NCI-H1930 (cell line): ENCODE results near the gene PLCL1.

Source experiments
- DNase-seq, 2 experiments: peaks; one replicate each; lab custom pipeline; 2025; lab: John Stamatoyannopoulos, UW

Gene PLCL1

DNA sequence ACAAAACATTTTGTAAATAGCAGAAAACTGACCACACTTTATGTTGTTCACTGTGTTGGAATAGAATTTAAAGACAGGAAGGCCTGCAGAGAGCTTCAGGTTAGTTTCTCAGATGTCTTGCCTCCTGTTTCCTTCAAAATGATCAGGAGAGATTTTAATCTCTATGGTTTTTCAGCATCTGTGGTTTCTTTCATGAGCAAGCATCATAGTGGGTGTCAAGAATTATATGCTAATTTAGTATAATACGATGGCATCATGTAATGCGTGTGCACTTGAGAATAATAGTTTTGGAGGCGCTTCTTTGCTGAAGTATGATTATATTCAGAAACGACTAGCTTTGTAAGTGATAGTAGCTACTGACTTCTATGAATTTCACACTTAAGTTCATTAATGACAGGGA lies 149.9 kb downstream of the PLCL1 start:
- no peak for DNase-seq

DNA sequence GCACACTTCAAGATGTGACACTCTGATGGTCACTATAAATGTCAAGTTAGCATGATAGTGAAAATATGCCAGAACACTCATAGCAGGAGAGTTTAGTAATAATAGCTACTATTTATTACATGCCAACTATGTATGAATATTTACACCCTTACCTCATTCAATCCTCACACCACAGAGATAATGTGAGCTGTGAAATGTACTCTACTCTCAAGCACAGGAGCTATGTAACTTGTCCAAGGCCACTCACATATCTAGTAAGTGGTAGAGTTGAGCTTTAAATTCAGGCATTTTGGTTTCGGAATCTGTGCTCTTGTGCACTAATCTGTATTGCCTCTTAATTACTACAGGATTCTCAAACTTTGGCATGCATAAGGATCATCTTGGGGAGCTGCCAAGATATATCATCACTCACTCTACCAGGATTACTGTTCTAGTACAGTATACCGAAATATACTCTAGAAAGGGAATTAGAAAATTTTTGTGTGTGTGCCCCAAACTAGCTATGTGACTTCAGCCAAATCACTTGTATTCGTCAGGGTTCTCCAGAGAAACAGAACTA lies 154.3 kb downstream of the PLCL1 start:
- DNase-seq = no peak

DNA sequence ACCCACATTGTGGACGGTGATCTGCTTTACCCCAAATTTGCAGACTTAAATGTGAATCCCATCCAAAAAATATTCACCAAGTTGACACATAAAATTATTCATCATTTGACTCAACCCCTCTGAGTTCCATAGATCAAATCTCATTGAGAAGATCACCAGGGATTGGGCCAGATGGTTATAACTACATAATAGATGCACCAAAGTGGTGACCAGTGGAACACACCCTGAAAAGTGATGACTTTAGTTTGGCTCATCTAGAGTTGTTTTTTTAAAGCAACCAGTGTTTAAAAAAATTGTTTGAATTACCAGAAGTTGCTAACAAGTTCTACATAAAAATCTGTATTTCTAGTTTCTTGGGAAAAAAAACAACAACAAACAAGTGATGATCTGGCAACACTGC lies 155.0 kb downstream of the PLCL1 start:
- DNase-seq = no peak

DNA sequence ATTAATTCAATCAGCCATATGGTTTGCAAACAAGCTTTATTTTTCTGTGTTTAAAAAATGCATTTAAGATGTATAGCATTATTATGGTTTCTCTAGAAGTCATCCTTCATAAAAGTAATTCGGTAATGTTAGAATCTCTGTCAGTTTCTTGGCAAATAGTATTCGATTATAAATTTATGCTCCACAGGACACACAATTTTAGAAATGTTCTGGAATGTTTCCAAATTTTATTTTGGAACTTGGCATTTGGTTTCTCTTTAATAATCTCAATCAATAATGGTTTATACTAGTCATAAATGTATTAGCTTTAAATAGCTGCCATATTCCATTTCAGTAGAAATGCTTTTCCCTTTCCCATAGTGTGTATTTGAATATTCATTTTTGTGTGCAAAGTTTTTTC lies 156.4 kb downstream of the PLCL1 start:
- no peak for DNase-seq

DNA sequence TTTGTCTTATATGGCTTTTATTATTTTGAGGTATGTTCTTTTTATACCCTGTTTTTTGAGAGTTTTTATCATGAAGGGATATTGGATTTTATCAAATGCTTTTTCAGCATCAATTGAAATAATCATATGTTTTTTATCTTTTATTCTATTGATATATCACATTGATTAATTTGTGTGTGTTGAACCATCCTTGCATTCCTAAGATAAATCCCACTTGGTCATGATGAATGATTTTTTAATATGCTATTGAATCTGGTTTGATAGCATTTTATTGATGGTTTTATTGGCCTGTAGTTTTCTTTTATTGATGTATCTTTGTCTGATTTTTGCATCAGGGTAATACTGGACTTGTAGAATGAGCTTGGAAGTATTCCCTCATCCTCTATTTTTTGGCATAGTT lies 160.3 kb downstream of the PLCL1 start:
- no peak for DNase-seq

DNA sequence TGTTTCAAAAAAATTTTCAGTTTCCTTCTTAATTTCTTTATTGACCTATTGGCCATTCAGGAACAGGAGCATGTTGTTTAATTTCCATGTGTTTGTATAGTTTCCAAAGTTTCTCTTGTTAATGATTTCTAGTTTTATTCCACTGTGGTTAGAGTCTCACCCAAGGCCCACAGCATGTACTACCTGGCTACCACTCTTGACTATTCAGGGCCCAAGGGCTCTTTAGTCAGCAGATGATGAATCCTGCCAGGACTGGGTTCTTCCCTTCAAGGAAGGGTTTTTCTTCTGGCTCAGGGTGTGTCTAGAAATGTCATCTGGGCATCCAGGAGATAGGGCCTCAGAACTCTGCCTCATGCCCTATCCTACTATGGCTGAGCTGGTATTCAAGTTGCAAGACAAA lies 161.4 kb downstream of the PLCL1 start:
- DNase-seq = no peak

- DNase-seq = no peak
Observed at GRCh38 chr2:197969391-197969893, 165.0 kb downstream of the PLCL1 start.

DNA sequence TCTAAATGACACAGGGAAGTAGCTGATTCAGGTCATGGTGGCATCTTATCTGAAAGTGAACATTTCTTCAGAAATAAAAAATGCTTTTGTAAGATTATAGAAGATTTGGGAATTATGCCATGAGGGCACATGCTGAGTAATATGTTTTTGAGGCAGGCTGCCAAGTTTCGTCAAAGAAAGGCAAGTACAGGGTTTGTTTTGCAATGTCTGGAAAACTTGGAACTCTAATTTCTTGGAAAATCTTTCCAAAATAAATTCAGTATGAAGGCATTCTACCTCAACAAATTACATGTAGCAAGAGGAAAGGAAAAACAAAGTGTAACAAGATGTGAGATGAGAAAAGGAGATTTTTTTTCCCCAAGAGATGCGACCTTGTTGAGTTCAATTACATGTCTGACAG lies 167.7 kb downstream of the PLCL1 start:
- no peak for DNase-seq

GRCh38 chr2:197972587-197972986 lies 168.2 kb downstream of the PLCL1 start:
- no peak for DNase-seq

- no peak for DNase-seq
Observed at GRCh38 chr2:197973772-197974171, 169.4 kb downstream of the PLCL1 start.

- DNase-seq = no peak
Observed at GRCh38 chr2:197975931-197976519, 171.6 kb downstream of the PLCL1 start.

DNA sequence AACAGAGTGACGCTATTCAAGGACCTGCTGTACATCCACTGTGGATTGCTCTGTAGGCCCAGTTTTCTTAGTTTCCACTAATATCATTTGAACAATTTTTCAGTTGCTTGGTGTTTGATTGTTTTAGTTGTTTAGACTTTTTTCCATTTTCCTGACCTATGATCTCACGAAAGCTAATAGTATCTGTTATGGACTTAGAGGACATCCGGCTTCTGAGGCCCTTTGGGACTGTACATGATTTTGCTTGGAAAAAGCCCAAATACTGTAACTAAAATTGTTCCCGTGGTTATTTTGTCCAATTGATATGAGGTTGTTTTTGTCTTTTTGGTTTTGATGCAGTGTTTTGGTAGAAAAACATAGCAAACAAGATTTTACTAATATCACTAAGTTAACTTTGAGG lies 174.6 kb downstream of the PLCL1 start:
- no peak for DNase-seq

- DNase-seq = no peak
Observed at GRCh38 chr2:197982565-197982964, 178.2 kb downstream of the PLCL1 start.

DNA sequence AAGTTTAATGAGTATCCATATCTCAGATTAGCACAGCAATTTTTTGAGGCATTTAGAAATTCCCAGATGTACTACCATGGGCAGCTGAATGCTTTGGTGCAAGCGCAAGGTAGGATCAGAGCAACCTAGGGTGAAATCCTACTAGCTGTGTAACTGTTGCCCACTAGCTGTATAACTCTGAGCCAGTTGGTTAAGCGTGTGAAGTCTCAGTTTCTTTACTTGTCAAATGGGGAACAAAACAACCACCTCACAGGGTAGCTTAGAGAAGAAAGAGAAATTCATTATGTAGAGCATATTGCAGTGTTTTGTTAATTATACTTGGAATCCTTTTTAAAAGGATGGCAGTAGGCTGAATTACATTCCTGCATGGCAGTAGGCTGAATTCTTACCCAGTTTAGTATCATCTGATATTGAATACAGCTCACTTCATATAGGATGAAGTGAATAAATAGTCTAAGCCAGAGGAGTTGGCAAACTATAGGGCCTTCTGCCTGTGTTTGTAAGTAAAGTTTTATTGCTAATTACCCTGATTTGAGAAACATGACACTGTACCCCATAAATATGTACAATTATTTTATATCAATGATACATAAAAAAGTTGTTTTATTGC lies 180.7 kb downstream of the PLCL1 start:
- no peak for DNase-seq

GRCh38 chr2:197986977-197987376 lies 182.6 kb downstream of the PLCL1 start:
- DNase-seq = no peak

DNA sequence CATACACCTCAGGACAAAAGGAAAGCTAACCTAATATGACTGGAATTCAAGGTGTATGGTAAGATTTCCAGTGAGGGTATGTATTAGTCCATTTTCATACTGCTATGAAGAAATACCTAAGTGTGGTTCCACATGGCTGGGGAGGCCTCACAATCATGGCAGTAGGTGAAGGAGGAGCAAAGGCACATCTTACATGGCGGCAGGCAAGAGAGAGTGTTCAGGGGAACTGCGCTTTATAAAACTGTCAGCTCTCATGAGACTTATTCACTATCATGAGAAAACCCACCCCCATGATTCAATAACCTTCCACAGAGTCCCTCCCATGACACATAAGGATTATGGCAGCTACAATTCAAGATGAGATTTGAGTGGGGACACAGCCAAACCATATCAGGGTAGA lies 186.0 kb downstream of the PLCL1 start:
- no peak for DNase-seq

DNA sequence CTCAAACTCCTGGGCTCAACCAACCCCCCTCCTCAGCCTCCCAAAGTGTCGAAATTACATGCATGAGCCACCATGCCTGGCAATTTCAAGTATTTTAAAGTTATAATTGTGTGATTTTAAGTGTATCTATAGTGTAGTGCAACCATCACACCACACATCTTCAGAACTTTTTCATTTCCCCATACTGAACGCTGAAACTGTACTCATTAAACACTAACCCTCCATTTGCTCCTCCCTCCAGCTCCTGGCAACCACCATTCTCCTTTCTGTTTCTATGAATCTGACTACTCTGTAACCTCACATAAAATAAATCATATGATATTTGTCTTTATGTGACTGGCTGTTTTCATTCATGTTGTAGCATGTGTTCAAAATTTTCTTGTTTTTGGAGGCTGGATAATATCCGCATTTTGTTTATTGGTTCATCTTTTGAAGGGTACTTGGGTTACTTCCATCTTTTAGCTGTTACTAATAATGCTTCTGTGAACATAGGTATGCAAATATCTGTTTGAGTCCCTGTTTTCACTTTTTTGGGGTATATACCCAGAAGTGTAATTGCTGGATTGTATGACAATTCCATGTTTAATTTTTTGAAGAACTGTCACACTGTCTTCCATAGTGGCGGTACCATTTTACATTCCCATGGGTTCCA lies 188.2 kb downstream of the PLCL1 start:
- no peak for DNase-seq

- no peak for DNase-seq
Observed at GRCh38 chr2:197993363-197993762, 189.0 kb downstream of the PLCL1 start.

DNA sequence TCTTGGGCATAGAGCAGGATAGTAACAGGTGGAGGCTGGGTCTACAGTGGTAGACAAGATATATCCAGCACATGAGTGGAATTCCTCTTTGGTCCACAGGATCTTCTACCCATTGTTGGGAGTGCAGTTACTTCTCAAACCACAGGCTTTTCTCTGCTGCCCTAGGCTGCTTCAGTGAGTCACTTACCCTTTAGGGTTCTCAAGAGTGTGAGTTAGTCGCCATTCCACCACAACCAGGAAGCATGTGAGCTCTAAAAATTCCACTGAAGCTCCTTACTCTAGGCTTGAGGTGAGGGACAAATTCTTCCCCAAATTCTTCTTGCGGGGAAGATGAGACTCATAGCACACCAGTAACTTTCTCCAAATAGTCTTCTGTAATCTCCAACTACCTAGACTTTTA lies 189.4 kb downstream of the PLCL1 start:
- DNase-seq = no peak

GRCh38 chr2:197994751-197995150 lies 190.4 kb downstream of the PLCL1 start:
- no peak for DNase-seq

GRCh38 chr2:197996583-197996982 lies 192.2 kb downstream of the PLCL1 start:
- DNase-seq = no peak

GRCh38 chr2:197997083-197997541 lies 192.7 kb downstream of the PLCL1 start:
- no peak for DNase-seq

DNA sequence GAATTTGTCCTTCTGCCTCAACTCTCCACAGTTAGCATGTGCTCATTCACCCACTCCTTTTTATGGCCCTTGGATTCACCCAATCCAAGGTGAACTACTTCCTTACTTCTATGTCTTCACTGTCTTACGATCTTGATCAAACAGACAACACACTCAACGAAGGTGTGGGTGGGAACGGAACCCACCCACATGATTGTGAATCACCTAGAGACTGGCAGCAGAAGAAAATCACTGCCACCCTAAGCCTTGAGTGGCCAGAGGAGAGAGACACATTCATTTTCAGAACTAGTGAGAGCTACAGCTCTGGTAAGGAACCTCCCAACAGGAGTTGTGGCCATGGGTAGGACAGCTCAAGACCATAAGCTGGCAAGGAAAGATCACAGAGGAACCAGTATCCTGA lies 194.3 kb downstream of the PLCL1 start:
- no peak for DNase-seq
